ENCODE results near the gene VASH1.

- TF ChIP-seq CTCF (IDR thresholded peaks at IDR 0.05) (no peak), EZH2phosphoT487 (IDR thresholded peaks at IDR 0.05) (no peak), EZH2 (IDR thresholded peaks at IDR 0.05) (no peak)
Measured at GRCh38 chr14:76717508-76718290, 43.6 kb upstream of the VASH1 start.
